NCI-H2029 treated with DMSO at 0.1 percent for 48 hours (cell line): ENCODE measurements around the gene STON2.

Source experiments
- DNase-seq: peaks from one replicate; lab custom pipeline; 2025; lab: John Stamatoyannopoulos, UW

STON2 gene

DNA sequence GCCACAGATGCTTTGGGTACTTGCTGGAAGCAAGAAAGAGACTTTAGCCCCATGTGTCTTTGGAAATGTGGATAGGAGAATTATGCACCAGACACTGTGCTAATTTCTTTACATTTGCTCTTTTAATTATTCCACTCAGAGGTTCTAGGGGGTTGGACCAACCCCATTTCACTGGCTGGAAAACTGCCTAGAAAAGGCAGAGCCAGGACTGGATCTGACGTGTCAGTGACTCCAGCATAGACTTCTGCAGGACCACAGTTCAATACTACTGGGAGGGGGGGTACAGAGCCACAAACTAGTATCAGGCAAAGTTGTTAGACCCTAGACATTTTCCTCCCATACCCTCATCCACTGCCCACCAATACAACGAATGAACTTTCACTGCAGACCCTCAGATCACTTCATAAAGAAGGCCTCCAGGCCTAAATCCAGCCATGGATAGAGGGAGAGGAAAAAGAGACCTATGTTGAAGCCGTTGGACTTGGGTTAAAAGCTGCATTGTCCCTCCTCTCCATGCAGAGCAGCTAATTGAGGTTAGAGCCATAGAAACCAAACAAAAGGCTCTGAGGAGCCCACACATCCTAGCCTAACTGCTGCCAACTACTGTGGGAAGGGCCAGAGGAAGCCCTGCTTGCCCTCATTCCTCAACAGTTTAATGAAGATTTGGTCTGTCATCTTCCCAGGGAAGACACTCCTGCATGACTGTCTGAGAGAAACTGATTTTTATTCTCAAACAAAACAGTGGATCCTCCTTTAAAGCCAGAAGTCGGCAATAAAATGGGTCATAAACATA lies 68.7 kb downstream of the STON2 start:
- DNase-seq = no peak

DNA sequence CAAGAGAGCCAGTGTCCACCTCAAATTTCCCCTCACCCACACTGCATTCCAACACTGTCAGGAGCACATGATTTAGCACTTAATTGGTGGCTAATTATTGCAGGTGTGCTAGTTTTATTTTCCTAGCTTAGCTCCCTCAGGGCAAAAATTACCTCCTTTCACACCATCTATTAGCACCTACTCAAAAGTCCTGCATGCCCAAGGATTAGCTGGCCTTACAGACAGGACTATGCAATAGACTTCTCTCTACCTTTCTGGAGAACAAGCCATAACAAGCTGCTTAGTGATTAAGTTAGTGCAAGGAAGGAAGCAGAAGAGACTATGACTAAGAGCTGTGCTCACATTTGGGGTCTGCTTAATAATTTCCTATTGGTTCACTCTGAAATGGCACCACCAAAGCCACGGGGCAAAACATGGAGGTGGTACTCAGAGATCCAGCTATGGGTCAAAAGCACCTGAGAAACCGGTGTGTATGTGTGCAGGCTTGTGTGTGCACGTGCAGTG lies 69.5 kb downstream of the STON2 start:
- no peak for DNase-seq

DNA sequence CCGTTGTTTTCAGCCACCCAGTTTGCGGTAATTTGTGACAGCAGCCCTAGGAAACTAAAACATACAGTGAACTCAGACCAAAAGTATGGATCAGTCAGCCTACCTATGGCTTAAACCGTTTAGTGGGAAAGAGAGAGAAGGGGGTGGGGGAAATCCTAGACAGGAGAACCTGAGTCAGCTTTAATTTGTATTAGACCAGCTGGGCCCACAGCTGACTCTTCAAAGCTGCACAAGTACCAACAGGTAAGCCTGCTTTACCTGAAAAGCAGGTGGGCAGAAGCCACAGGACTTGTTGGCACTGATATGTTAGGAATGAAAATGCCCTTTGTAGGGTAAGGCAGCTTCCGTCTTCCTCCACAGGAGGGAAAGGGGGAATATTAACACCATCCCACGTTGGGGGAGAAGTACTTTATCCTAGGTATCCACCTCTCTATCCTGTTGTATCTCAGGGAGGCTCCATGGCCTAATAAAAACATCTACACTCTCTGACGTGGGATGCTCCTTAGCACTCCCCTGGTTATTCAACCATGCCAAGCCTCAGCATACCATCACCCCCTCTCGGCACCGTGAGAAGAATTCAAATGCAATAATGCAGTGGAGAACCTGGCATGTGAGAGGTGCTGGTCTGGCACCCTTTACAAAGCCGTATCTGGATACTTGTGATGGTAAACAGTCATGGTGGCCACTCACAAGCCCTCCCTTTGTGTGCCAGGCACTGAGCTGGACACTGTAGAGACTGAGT lies 70.3 kb downstream of the STON2 start:
- no peak for DNase-seq

- no peak for DNase-seq
Observed at GRCh38 chr14:81326451-81326850, 73.7 kb downstream of the STON2 start.

GRCh38 chr14:81324011-81324410 lies 76.1 kb downstream of the STON2 start:
- no peak for DNase-seq

DNA sequence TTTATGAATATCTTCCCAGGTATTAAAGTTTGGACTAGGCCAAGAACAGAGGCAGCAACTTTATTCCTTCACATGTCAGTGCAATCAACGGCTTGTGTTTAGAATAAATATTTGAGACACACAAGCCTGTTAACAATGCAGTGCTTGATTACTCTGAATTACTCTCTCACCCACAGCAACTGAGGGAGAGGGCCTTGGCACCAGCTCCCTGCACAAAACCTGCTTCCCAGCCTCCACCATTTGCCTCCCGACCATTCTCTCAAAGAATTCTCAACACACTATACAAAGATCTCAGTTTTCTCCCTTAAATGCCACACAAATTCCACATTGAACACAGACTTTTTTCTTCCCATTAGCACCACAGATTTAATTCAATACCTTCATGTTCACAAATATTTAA lies 77.0 kb downstream of the STON2 start:
- DNase-seq = no peak

GRCh38 chr14:81319946-81320345 lies 80.2 kb downstream of the STON2 start:
- no peak for DNase-seq

GRCh38 chr14:81319314-81319713 lies 80.8 kb downstream of the STON2 start:
- DNase-seq = no peak

- no peak for DNase-seq
Observed at GRCh38 chr14:81315341-81315740, 84.8 kb downstream of the STON2 start.

GRCh38 chr14:81314443-81315175 lies 85.5 kb downstream of the STON2 start:
- no peak for DNase-seq

- DNase-seq = no peak
Observed at GRCh38 chr14:81313775-81314429, 86.2 kb downstream of the STON2 start.

- no peak for DNase-seq
Observed at GRCh38 chr14:81313200-81313599, 86.9 kb downstream of the STON2 start.

GRCh38 chr14:81312289-81312876 lies 87.7 kb downstream of the STON2 start:
- no peak for DNase-seq

GRCh38 chr14:81311778-81312177 lies 88.3 kb downstream of the STON2 start:
- no peak for DNase-seq

GRCh38 chr14:81311141-81311540 lies 89.0 kb downstream of the STON2 start:
- no peak for DNase-seq

GRCh38 chr14:81310606-81311005 lies 89.5 kb downstream of the STON2 start:
- no peak for DNase-seq

DNA sequence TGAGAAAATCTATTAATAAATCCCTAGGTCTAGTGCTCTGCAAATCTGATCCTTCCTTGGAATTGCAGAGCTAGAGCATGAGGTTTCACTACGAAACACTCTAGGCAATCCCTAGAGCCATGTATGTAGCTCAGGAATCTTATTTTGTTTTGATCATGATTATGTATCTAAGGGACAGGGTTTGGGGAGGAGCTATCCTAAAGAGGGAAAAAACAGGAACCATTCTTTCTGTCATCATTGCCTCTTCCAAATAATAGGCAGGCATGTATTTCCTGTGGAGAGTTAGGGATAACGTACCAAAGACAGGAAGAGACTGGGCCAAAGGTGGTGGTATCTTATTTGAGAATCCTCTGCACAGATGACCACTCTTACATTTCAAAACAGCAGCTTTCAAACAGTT lies 90.6 kb downstream of the STON2 start:
- DNase-seq = no peak

DNA sequence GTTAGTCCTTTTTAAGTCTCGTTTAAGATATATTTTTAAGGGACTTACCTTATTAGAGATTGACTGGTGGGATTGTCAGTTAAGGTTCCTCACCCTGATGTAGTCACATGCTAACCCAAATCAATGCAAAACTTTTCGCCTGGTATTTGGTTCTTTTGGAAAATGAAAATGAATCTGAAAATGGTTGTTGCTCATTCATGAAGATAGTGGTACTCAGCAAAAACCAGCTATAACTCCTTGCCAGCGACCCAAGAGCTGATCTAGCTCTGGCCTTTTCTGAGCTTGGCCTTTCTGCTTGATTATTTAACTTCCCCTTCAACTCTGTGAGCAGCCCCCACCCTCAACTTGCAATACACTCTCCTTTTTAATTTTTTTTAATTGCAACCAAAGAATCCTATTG lies 94.4 kb downstream of the STON2 start:
- no peak for DNase-seq

GRCh38 chr14:81305065-81305464 lies 95.1 kb downstream of the STON2 start:
- DNase-seq = no peak

DNA sequence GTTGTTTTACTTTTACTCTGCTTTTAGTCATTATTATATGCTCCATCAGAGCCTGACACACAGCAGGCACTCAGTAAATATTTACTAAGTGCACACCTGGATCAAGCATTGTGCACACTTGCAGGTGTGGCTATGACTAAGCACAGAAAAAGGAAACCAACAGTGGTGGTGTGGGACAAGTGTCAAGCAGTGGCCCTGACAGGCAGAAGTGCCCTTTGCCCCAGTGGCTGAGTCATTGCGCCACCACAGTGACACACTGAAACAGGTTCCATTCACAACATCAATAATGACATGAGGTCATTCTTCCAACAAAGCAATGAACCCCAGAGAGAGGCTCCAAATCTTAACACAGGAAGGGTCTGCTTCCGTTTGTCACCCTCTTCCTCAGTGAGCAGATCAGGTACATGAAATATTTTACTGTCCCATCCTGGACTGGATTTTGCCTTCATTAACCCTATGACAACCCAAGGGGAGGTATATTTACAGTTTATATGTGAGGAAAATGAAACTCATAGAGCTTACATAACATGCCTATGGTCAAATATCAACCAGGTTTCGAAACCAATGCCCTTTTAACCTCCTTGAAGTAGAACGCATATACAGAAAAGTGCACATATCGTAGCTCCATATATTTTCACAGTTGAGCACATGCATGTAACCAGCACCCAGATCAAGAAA lies 96.7 kb downstream of the STON2 start:
- peak; percentile 21 for DNase-seq

GRCh38 chr14:81302638-81303037 lies 97.5 kb downstream of the STON2 start:
- DNase-seq = no peak
